ENCODE results near the gene TGDS. TPM values are rescaled to one million over a fixed set of nuclear protein-coding genes. Genes with fewer than 3 reads are reported as not detected.
"Not testable (repeated sequence)": the region's sequence is repeated elsewhere in the genome, so short reads cannot be mapped to it uniquely, and the experiment has no call there.

Gene TGDS
- total and polyA plus RNA-seq, 8 donors: 9.9 to 28.5 (median 21.9) TPM

- ATAC-seq: no peak
- TF ChIP-seq CTCF (IDR thresholded peaks at IDR 0.05): no peak
- no peak overlapping the region for H3K4me3 ChIP-seq
- H3K27me3 ChIP-seq: no peaks in the 10 kb centered on the region
- H3K27ac ChIP-seq: no peak overlapping the region
- DNase-seq: no peak
- no peaks in the 10 kb centered on the region for H3K36me3 ChIP-seq
- H3K4me1 ChIP-seq: peaks cover 0 to 6% of the 10 kb centered on the region in 2 donors
- intact Hi-C loops (cut with DNase I): no loop called here
- H3K9me3 ChIP-seq: no peaks in the 10 kb centered on the region
These were observed 41.1 kb upstream of the TGDS start for GRCh38 chr13:94636942-94637578.

- ATAC-seq; H3K27me3 ChIP-seq; H3K27ac ChIP-seq; DNase-seq; H3K4me3 ChIP-seq; H3K9me3 ChIP-seq; intact Hi-C loops (cut with DNase I); H3K4me1 ChIP-seq; H3K36me3 ChIP-seq: not testable (repeated sequence)
These were observed 40.1 kb upstream of the TGDS start for GRCh38 chr13:94636096-94636495.

GRCh38 chr13:94632226-94632980 is 36.5 kb upstream of the TGDS start:
- Histone ChIP-seq H3K36me3 (peaks cover 0 to 4% of the 10 kb centered on the region in 2 donors), H3K27me3 (no peaks in the 10 kb centered on the region), H3K4me3 (no peak overlapping the region), H3K4me1 (no peaks in the 10 kb centered on the region), H3K27ac (no peak overlapping the region), H3K9me3 (no peaks in the 10 kb centered on the region)
- intact Hi-C loops (cut with DNase I): no loop called here
- DNase-seq: no peak
- no peak for ATAC-seq
- TF ChIP-seq CTCF (IDR thresholded peaks at IDR 0.05): no peak

GRCh38 chr13:94630858-94631257 is 34.9 kb upstream of the TGDS start:
- DNase-seq (no peak), ATAC-seq (no peak)
- H3K27ac ChIP-seq: no peak overlapping the region
- H3K4me3 ChIP-seq: no peak overlapping the region
- H3K36me3 ChIP-seq: peaks cover 0 to 16% of the 10 kb centered on the region in 2 donors
- H3K4me1 ChIP-seq: no peaks in the 10 kb centered on the region
- intact Hi-C loops (cut with DNase I): no loop called here
- H3K9me3 ChIP-seq: no peaks in the 10 kb centered on the region
- H3K27me3 ChIP-seq: no peaks in the 10 kb centered on the region
- no peak for TF ChIP-seq CTCF (IDR thresholded peaks at IDR 0.05)

- no peak overlapping the region for H3K4me3 ChIP-seq
- H3K36me3 ChIP-seq: peaks cover 0 to 45% of the 10 kb centered on the region in 2 donors
- H3K27ac ChIP-seq: no peak overlapping the region
- no peaks in the 10 kb centered on the region for H3K9me3 ChIP-seq
- no peak for DNase-seq
- intact Hi-C loops (cut with DNase I): no loop called here
- H3K27me3 ChIP-seq: no peaks in the 10 kb centered on the region
- no peak for ATAC-seq
- TF ChIP-seq CTCF (IDR thresholded peaks at IDR 0.05): no peak
- H3K4me1 ChIP-seq: no peaks in the 10 kb centered on the region
These were observed 27.4 kb upstream of the TGDS start for GRCh38 chr13:94623316-94623715.
